Dendritic cell treated with granulocyte-macrophage colony-stimulating factor and Interleukin-4, amounts not matched to agents 40 ng/mL and 50 ng/mL, for 4 days (primary cell): ENCODE results near the gene IQCN.

Experiments used
- H3K27ac Mint-ChIP-seq: one replicate; pipeline ENCODE4 v1.8.0; 2022; ENCODE audit warnings: mild to moderate bottlenecking, mixed read lengths
- H3K27me3 Mint-ChIP-seq: one replicate; pipeline ENCODE4 v1.8.0; 2022; ENCODE audit warnings: mild to moderate bottlenecking, mixed read lengths
- H3K36me3 Mint-ChIP-seq: one replicate; pipeline ENCODE4 v1.8.0; 2022; ENCODE audit warnings: low read depth, mixed read lengths
- H3K4me1 Mint-ChIP-seq: one replicate; pipeline ENCODE4 v1.8.0; 2022; ENCODE audit warnings: low read depth, mixed read lengths
- H3K4me3 Mint-ChIP-seq: one replicate; pipeline ENCODE4 v1.8.0; 2022; ENCODE audit warnings: mild to moderate bottlenecking, moderate library complexity, mixed read lengths
- H3K9me3 Mint-ChIP-seq: one replicate; pipeline ENCODE4 v1.8.0; 2022; ENCODE audit warnings: mixed read lengths
- intact Hi-C: fragments of 100-400 bp; cut with micrococcal nuclease; formaldehyde crosslinking; loops from one replicate; pipeline ENCODE4 v1.15.0; 2022

Gene IQCN

DNA sequence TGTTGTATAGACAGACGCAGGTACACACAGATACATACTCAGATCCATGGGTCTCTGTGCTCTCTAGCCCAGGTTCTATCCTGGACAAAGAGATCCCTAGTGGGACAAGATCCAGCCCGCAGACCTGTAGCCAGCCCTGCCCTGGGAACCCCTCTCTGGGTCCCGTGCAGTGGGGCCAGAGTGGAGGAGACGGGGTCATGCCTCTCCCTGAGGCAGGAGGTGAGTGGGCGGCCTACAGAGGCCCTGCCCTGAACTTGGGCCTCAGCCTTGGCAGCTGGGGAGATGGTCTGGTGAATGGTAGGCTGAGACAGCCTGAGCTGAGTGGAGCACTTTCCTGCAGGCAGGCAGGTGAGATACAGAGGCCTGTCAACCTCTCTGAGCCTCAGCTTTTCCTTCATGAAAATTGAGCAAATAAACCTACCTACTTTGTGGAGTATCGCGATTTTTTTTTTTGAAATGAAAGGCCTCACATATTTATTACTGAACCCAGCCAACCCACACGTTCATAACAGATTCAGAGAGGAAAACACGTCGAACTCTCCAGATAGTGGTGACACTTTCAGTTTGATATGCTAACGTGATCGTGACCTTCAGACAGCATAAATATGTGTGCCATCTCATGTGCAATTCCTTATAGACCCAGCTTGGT lies 10.6 kb upstream of the IQCN start:
- Mint-ChIP-seq H3K27me3 (peaks cover 2% of the 10 kb centered on the region), H3K27ac (peak overlapping the region; percentile 67), H3K9me3 (no peaks in the 10 kb centered on the region), H3K4me3 (no peak overlapping the region), H3K36me3 (peaks cover 14% of the 10 kb centered on the region), H3K4me1 (peaks cover 51% of the 10 kb centered on the region)
- intact Hi-C loops, result loop anchor here (5.0 kb wide), 1 partner anchor 132 kb away; the partner anchor contains the start of gene SSBP4

GRCh38 chr19:18283338-18283737 lies 9.1 kb upstream of the IQCN start:
- intact Hi-C loops, result loop anchor here (5.0 kb wide), 1 partner anchor 134 kb away; the partner anchor contains the start of gene SSBP4
- H3K4me1 Mint-ChIP-seq, result peaks cover 53% of the 10 kb centered on the region
- H3K27me3 Mint-ChIP-seq, result peaks cover 2% of the 10 kb centered on the region
- peaks cover 29% of the 10 kb centered on the region for H3K36me3 Mint-ChIP-seq
- no peak overlapping the region for H3K4me3 Mint-ChIP-seq
- H3K27ac Mint-ChIP-seq, result peak overlapping the region; percentile 99
- H3K9me3 Mint-ChIP-seq, result no peaks in the 10 kb centered on the region

- H3K36me3 Mint-ChIP-seq, result peaks cover 35% of the 10 kb centered on the region
- H3K27me3 Mint-ChIP-seq, result peaks cover 2% of the 10 kb centered on the region
- peaks cover 58% of the 10 kb centered on the region for H3K4me1 Mint-ChIP-seq
- H3K27ac Mint-ChIP-seq, result peak overlapping the region; percentile 99
- no peaks in the 10 kb centered on the region for H3K9me3 Mint-ChIP-seq
- intact Hi-C loops, result loop anchor here (1.0 to 5.0 kb wide), 2 partner anchors 9 to 135 kb away; partner anchors contain the start of gene SSBP4
- H3K4me3 Mint-ChIP-seq, result peak overlapping the region; percentile 91
Measured at GRCh38 chr19:18282788-18283141, 8.5 kb upstream of the IQCN start.

DNA sequence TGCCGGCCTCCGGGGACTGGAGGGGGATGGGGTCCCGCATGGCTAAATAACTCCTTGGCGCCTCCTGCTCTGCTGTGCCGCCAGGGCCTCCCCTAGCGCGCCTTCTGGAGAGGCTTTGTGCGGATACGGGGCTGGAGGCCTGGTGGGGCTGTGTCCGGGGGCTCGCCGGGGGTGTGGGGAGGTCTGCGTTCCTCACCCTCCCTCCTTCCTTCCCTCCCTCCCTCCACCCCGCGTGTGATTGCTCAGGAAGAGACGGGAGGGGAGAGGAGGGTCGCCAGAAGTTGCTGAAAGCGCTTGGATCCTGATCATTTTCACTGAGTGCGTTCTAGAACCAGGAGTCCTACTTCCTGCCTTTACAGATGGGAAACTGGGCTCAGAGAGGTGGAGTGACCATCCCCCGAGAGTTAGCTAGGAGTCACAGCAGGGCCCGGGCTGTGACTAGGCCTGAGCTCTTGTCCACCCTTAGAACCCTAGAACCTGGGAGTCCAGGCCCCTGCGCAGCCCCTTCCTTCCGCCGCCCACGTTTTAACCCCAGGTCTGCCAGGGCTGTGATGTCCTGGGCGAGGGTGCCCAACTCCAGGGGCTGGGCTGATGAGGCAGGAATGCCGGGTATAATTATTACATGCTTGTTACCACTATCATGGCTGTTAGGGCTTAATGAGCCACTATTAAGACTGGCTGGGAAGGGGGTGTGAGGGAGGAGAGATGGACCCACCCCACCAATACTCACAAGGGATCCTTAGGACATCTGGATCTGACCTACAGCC lies 8.0 kb upstream of the IQCN start:
- Mint-ChIP-seq H3K4me1 (peaks cover 64% of the 10 kb centered on the region), H3K4me3 (peak overlapping the region; percentile 91), H3K36me3 (peaks cover 41% of the 10 kb centered on the region), H3K9me3 (no peaks in the 10 kb centered on the region), H3K27me3 (peaks cover 2% of the 10 kb centered on the region), H3K27ac (peak overlapping the region; percentile 99)
- intact Hi-C loops, result loop anchor here (1.0 to 5.0 kb wide), 2 partner anchors 9 to 135 kb away; partner anchors contain the start of gene SSBP4

GRCh38 chr19:18281082-18282020 lies 7.1 kb upstream of the IQCN start, which contains the start of gene JUND:
Gene JUND, minus strand, starts transcription at chr19:18281622. Its CDS starts 138 bp downstream, at chr19:18281484.
- Mint-ChIP-seq H3K9me3 (no peaks in the 10 kb centered on the region), H3K27me3 (no peaks in the 10 kb centered on the region), H3K4me3 (peak within 1 kb of the TSS; percentile 91), H3K36me3 (peaks cover 49% of the 10 kb centered on the region), H3K4me1 (peaks cover 57% of the 10 kb centered on the region), H3K27ac (peak within 1 kb of the TSS; percentile 99)
- intact Hi-C loops, result loop anchor here (1.0 to 5.0 kb wide), 2 partner anchors 10 to 136 kb away; partner anchors contain the start of gene SSBP4

DNA sequence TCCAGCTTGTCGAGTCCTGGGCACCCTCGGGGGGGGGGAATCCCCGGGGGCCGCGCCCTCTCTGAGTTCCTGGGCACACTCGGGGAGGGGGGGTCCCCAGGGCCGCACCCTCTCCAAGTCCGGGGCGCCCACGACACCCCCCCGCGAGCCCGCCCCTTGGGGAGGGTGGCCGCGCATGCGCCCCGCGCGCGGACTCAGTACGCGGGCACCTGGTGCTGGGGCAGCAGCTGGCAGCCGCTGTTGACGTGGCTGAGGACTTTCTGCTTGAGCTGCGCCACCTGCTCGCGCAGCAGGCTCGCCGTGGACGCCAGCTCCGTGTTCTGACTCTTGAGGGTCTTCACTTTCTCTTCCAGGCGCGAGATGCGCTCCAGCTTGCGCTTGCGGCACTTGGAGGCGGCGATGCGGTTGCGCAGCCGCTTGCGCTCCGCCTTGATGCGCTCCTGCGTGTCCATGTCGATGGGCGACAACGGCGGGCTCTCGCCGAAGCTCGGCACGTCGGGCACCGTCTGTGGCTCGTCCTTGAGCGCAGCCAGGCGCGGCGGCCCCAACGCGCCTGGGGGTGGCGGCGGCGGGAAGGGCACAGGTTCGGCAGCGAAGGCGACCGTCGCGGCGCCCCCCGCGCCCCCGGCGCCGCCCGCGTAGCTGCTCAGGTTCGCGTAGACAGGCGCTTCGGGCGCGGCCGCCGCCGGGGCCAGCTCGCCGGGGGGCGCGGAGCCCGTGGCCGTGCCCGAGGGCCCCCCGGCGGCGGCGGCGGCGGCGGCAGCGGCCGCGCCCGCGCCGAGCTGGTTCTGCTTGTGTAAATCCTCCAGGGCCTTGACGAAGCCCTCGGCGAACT lies 6.2 kb upstream of the IQCN start:
- H3K27me3 Mint-ChIP-seq, result no peaks in the 10 kb centered on the region
- peak overlapping the region; percentile 87 for H3K4me3 Mint-ChIP-seq
- no peaks in the 10 kb centered on the region for H3K9me3 Mint-ChIP-seq
- H3K36me3 Mint-ChIP-seq, result peaks cover 58% of the 10 kb centered on the region
- H3K27ac Mint-ChIP-seq, result peak overlapping the region; percentile 99
- intact Hi-C loops, result loop anchor here (5.0 kb wide), 1 partner anchor 137 kb away; the partner anchor contains the start of gene SSBP4
- H3K4me1 Mint-ChIP-seq, result peaks cover 53% of the 10 kb centered on the region

DNA sequence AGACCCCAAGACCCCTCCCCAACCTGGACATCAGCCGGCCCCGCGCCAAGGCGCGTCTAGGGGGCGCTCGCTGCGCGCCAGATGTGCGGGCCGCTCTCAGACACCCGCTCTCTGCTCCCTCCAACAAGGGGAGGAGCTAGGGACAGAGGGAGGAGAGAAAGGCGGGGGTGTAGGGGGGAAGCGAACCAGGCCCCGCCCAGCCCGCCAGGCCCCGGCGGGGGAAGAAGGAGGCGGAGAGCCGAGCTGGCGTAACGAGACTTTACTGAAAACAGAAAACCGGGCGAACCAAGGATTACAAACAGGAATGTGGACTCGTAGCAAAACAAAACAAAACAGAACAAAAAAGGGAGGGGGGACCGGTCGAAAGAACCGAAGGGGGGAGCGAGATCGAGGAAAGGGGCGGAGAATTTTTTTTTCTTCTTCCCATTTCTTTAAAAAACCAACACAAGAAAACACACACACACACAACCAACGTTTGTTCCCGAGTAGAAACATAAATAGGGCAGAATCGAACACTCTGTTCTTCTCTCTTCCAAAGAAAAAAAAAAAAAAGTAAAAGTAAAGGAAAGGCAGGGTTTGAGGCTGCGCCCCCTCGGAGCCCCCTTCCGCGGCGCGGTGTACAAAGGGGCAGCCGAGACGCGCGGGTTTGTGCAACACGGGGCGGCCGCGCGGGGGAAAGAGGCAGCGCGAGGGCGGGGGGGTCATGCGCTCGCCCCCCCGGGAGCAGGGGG lies 5.4 kb upstream of the IQCN start:
- H3K36me3 Mint-ChIP-seq, result peaks cover 66% of the 10 kb centered on the region
- intact Hi-C loops, result loop anchor here (1.0 to 5.0 kb wide), 4 partner anchors 13 to 138 kb away; partner anchors contain the start of genes LSM4 and SSBP4
- H3K9me3 Mint-ChIP-seq, result no peaks in the 10 kb centered on the region
- peak overlapping the region; percentile 99 for H3K27ac Mint-ChIP-seq
- H3K4me3 Mint-ChIP-seq, result peak overlapping the region; percentile 85
- no peaks in the 10 kb centered on the region for H3K27me3 Mint-ChIP-seq
- H3K4me1 Mint-ChIP-seq, result peaks cover 53% of the 10 kb centered on the region

- Mint-ChIP-seq H3K27ac (peak overlapping the region; percentile 99), H3K27me3 (no peaks in the 10 kb centered on the region), H3K9me3 (no peaks in the 10 kb centered on the region), H3K4me1 (peaks cover 53% of the 10 kb centered on the region), H3K4me3 (peak overlapping the region; percentile 85), H3K36me3 (peaks cover 66% of the 10 kb centered on the region)
- intact Hi-C loops, result loop anchor here (1.0 to 2.0 kb wide), 3 partner anchors 14 to 49 kb away; partner anchors contain the start of gene LSM4
Measured at GRCh38 chr19:18279266-18279515, 4.9 kb upstream of the IQCN start.

GRCh38 chr19:18278521-18279265 lies 4.4 kb upstream of the IQCN start:
- no peaks in the 10 kb centered on the region for H3K9me3 Mint-ChIP-seq
- peaks cover 53% of the 10 kb centered on the region for H3K4me1 Mint-ChIP-seq
- intact Hi-C loops, result loop anchor here (1.0 to 2.0 kb wide), 3 partner anchors 14 to 50 kb away; partner anchors contain the start of gene LSM4
- peak overlapping the region; percentile 85 for H3K4me3 Mint-ChIP-seq
- peak overlapping the region; percentile 99 for H3K27ac Mint-ChIP-seq
- H3K27me3 Mint-ChIP-seq, result no peaks in the 10 kb centered on the region
- peaks cover 68% of the 10 kb centered on the region for H3K36me3 Mint-ChIP-seq

GRCh38 chr19:18274781-18275356 lies 617 bp upstream of the IQCN start:
- Mint-ChIP-seq H3K27me3 (no peaks in the 10 kb centered on the region), H3K27ac (peak overlapping the region; percentile 74), H3K4me1 (peaks cover 39% of the 10 kb centered on the region), H3K36me3 (peaks cover 58% of the 10 kb centered on the region), H3K4me3 (peak overlapping the region; percentile 6), H3K9me3 (no peaks in the 10 kb centered on the region)
- intact Hi-C loops, result no loop called here

DNA sequence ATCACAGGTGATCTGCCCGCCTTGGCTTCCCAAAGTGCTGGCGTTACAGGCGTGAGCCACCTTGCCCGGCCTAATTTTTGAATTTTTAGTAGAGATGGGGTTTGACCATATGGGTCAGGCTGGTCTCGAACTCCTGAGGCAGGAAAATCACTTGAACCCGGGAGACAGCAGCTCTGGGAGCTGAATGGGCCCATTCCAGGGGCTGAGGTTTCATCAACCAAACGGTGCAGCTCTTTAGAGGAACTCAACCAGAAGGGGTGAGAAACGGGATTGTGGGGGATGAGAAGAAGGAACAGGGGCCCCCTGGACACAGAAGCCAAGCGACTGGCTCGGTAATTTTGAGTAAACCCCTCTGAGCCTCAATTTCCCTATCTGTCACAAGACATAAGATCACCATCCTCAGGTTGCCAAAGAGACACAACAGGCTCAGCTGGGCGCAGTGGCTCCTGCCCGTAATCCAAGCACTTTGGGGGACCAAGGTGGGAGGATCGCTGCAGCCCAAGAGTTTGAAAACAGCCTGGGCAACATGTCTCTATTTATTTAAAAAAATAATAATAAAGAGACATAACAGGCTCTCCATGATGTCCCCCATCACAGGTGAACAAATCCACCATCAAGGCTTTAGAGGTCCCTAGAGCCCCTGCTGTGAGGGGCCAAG lies 562 bp downstream of the IQCN start:
- intact Hi-C loops, result no loop called here
- H3K27ac Mint-ChIP-seq, result peak overlapping the region; percentile 74
- H3K27me3 Mint-ChIP-seq, result no peaks in the 10 kb centered on the region

More for the DNA sequence above, 562 bp downstream of the IQCN start:
- peaks cover 38% of the 10 kb centered on the region for H3K4me1 Mint-ChIP-seq
- no peak overlapping the region for H3K4me3 Mint-ChIP-seq
- H3K9me3 Mint-ChIP-seq, result no peaks in the 10 kb centered on the region
- H3K36me3 Mint-ChIP-seq, result peaks cover 46% of the 10 kb centered on the region
